NCI-H146 treated with DMSO at 0.1 percent for 48 hours (cell line): ENCODE data around the gene HDAC8.
"Not testable (repeated sequence)": the region's sequence is repeated elsewhere in the genome, so short reads cannot be mapped to it uniquely, and the experiment has no call there.

Experiments
- DNase-seq: peaks from one replicate; lab custom pipeline; 2025; ENCODE audit not compliant: unreplicated experiment; lab: John Stamatoyannopoulos, UW

Gene HDAC8

GRCh38 chrX:72536542-72536941, 36.1 kb downstream of the HDAC8 start:
- DNase-seq, result no peak

- DNase-seq, result no peak
Measured at GRCh38 chrX:72532366-72532765, 40.3 kb downstream of the HDAC8 start.

GRCh38 chrX:72526534-72527508, 45.8 kb downstream of the HDAC8 start:
- DNase-seq, result no peak

- no peak for DNase-seq
Measured at GRCh38 chrX:72498782-72499181, 73.9 kb downstream of the HDAC8 start.

- DNase-seq, result no peak
Measured at GRCh38 chrX:72495046-72495445, 77.6 kb downstream of the HDAC8 start.

GRCh38 chrX:72492499-72492898, 80.1 kb downstream of the HDAC8 start:
- no peak for DNase-seq

- not testable (repeated sequence) for DNase-seq
Measured at GRCh38 chrX:72490221-72490620, 82.4 kb downstream of the HDAC8 start.

- no peak for DNase-seq
Measured at GRCh38 chrX:72487661-72488060, 85.0 kb downstream of the HDAC8 start.

GRCh38 chrX:72479324-72480274, 93.0 kb downstream of the HDAC8 start:
- peak; percentile 4 for DNase-seq

GRCh38 chrX:72478853-72479252, 93.8 kb downstream of the HDAC8 start:
- no peak for DNase-seq

- no peak for DNase-seq
Measured at GRCh38 chrX:72478351-72478750, 94.3 kb downstream of the HDAC8 start.

- DNase-seq, result no peak
Measured at GRCh38 chrX:72477781-72478181, 94.9 kb downstream of the HDAC8 start.

GRCh38 chrX:72477376-72477775, 95.3 kb downstream of the HDAC8 start:
- no peak for DNase-seq

- DNase-seq, result no peak
Measured at GRCh38 chrX:72475952-72476668, 96.5 kb downstream of the HDAC8 start.

GRCh38 chrX:72475338-72475737, 97.3 kb downstream of the HDAC8 start:
- no peak for DNase-seq

- DNase-seq, result no peak
Measured at GRCh38 chrX:72470532-72471223, 102.0 kb downstream of the HDAC8 start.

- DNase-seq, result no peak
Measured at GRCh38 chrX:72470117-72470516, 102.5 kb downstream of the HDAC8 start.

GRCh38 chrX:72468607-72469006, 104.0 kb downstream of the HDAC8 start:
- no peak for DNase-seq

- DNase-seq, result no peak
Measured at GRCh38 chrX:72467135-72467534, 105.5 kb downstream of the HDAC8 start.

GRCh38 chrX:72466493-72466892, 106.2 kb downstream of the HDAC8 start:
- DNase-seq, result no peak
